Mesenchymal stem cell (in vitro differentiated cells and primary cell): Measurements from ENCODE around the gene DMGDH.

Experiments
- DNase-seq: peaks from one replicate; pipeline ENCODE4 v3.0.0-alpha.2; 2013
- H2AFZ ChIP-seq: one replicate; pipeline ENCODE4 v1.6.1; 2013; ENCODE audit warnings: low read depth, mild to moderate bottlenecking, control low read depth, inconsistent platforms, low read length, moderate library complexity
- H2AK5ac ChIP-seq: 2 replicates; pipeline ENCODE4 v1.6.1; 2013; ENCODE audit warnings: low read length, moderate library complexity, mild to moderate bottlenecking, inconsistent platforms; ENCODE audit not compliant: severe bottlenecking
- H2BK120ac ChIP-seq: one replicate; pipeline ENCODE4 v1.6.1; 2013; ENCODE audit warnings: low read depth, mild to moderate bottlenecking, inconsistent platforms, low read length, moderate library complexity
- H2BK12ac ChIP-seq, 2 experiments: one replicate each; pipeline ENCODE4 v1.6.1; 2013; ENCODE audit warnings: inconsistent platforms in 2 of 2, low read length in 2 of 2, mild to moderate bottlenecking in 2 of 2, moderate library complexity in 2 of 2, control low read depth in 1 of 2
- H2BK15ac ChIP-seq: one replicate; pipeline ENCODE4 v1.6.1; 2013; ENCODE audit warnings: mild to moderate bottlenecking, low read depth, inconsistent platforms; ENCODE audit not compliant: poor library complexity, severe bottlenecking
- H2BK5ac ChIP-seq: 2 replicates; pipeline ENCODE4 v1.6.1; 2013; ENCODE audit warnings: low read depth, mild to moderate bottlenecking, low read length, control low read depth, inconsistent platforms; ENCODE audit not compliant: poor library complexity, severe bottlenecking
- H3K14ac ChIP-seq, 2 experiments: one replicate each; pipeline ENCODE4 v1.6.1; 2013; ENCODE audit warnings: inconsistent platforms in 2 of 2, low read length in 2 of 2, control low read depth in 1 of 2, mild to moderate bottlenecking in 1 of 2, moderate library complexity in 1 of 2
- H3K18ac ChIP-seq, 2 experiments: one replicate each; pipeline ENCODE4 v1.6.1; 2013; ENCODE audit warnings: inconsistent platforms in 2 of 2, low read length in 2 of 2, control low read depth in 1 of 2, low read depth in 1 of 2, mild to moderate bottlenecking in 1 of 2
- H3K23ac ChIP-seq, 2 experiments: one replicate each; pipeline ENCODE4 v1.6.1; 2013; ENCODE audit warnings: inconsistent platforms in 2 of 2, low read length in 2 of 2, mild to moderate bottlenecking in 2 of 2, moderate library complexity in 2 of 2, control low read depth in 1 of 2
- H3K27ac ChIP-seq: 2 replicates; pipeline ENCODE4 v1.5.1; 2013; ENCODE audit warnings: mild to moderate bottlenecking, moderate library complexity, low read length, control low read depth, inconsistent platforms; ENCODE audit not compliant: poor library complexity, severe bottlenecking
- H3K27me3 ChIP-seq, 2 experiments: 2 replicates each; pipeline versions ENCODE4 v1.6.1 to v1.7.0; 2013; ENCODE audit warnings: low read length in 2 of 2, mild to moderate bottlenecking in 2 of 2, moderate library complexity in 2 of 2, control low read depth in 1 of 2, inconsistent platforms in 1 of 2; ENCODE audit not compliant: control insufficient read depth in 1 of 2, insufficient read depth in 1 of 2
- H3K36me3 ChIP-seq, 2 experiments: 2 replicates each; pipeline versions ENCODE4 v1.6.1 to v1.7.0; 2013; ENCODE audit warnings: low read length in 2 of 2, control low read depth in 1 of 2, inconsistent platforms in 1 of 2, low read depth in 1 of 2, mild to moderate bottlenecking in 1 of 2; ENCODE audit not compliant: insufficient read depth in 2 of 2, control insufficient read depth in 1 of 2
- H3K4ac ChIP-seq, 2 experiments: one replicate each; pipeline ENCODE4 v1.6.1; 2013; ENCODE audit warnings: inconsistent platforms in 2 of 2, low read length in 2 of 2, mild to moderate bottlenecking in 2 of 2, moderate library complexity in 2 of 2, control low read depth in 1 of 2, low read depth in 1 of 2
- H3K4me1 ChIP-seq: 2 replicates; pipeline ENCODE4 v1.6.1; 2013; ENCODE audit warnings: low read depth, low read length, control low read depth; ENCODE audit not compliant: control insufficient read depth, insufficient read depth
- H3K4me2 ChIP-seq: 2 replicates; pipeline ENCODE4 v1.6.1; 2013; ENCODE audit warnings: low read length, mild to moderate bottlenecking, inconsistent platforms; ENCODE audit not compliant: poor library complexity, severe bottlenecking
- H3K4me3 ChIP-seq, 2 experiments: 2 replicates each; pipeline versions ENCODE4 v1.5.1 to v1.7.0; 2013; ENCODE audit warnings: low read length in 2 of 2, mild to moderate bottlenecking in 2 of 2, control low read depth in 1 of 2, low read depth in 1 of 2; ENCODE audit not compliant: insufficient read depth in 1 of 2
- H3K79me1 ChIP-seq: replicated peaks from 2 replicates; pipeline ENCODE4 v1.6.1; 2013; ENCODE audit warnings: mild to moderate bottlenecking, control low read depth, low read length, inconsistent platforms; ENCODE audit not compliant: poor library complexity, severe bottlenecking
- H3K9ac ChIP-seq: 2 replicates; pipeline ENCODE4 v1.7.0; 2013; ENCODE audit warnings: mild to moderate bottlenecking, low read length, moderate library complexity
- H3K9me3 ChIP-seq: 2 replicates; pipeline ENCODE4 v1.7.0; 2013; ENCODE audit warnings: mild to moderate bottlenecking, low read length; ENCODE audit not compliant: control insufficient read depth
- H4K8ac ChIP-seq: one replicate; pipeline ENCODE4 v1.6.1; 2013; ENCODE audit warnings: inconsistent platforms, mild to moderate bottlenecking, low read length, moderate library complexity
- H4K91ac ChIP-seq: one replicate; pipeline ENCODE4 v1.6.1; 2013; ENCODE audit warnings: mild to moderate bottlenecking, low read length, inconsistent platforms
- WGBS: methylation state at CpG from one replicate; pipeline ENCODE4 v1.1.7; 2013; ENCODE audit warnings: mixed read lengths; 5-methylcytosine and 5-hydroxymethylcytosine counted together

DMGDH gene

DNA sequence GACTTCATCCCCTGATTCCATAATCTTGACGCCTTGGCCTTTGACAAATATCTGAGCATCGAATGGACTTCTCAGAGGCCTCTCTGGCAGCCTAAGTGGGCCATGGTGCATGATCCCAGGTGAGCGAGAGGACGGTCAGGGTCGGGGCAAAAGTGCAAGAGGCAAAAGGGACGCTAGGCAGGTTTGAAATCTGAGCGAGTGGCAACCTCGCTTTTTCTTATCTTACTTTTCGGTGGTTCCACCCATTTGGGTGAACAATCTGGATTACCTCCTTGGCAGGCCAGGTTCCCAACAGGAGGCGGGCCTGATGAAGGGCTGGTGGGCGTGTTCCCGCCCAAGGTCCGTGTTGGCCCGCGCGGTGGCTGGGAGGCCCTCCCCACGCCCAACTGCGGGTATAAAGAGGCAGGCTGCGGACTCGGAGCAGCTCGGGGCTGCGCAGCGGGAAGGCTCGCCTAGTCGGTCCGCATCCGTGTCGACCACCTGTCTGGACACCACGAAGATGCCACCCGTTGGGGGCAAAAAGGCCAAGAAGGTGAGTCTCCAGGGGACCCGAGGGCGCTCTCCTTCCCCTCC lies 42.0 kb upstream of the DMGDH start, which contains the start of gene BHMT:
TSS of gene BHMT (plus strand) at position 423 of the 573 bp plus-strand sequence. CDS start at position 500, 77 bp downstream.
- no peak for DNase-seq
- no peak within 1 kb of the TSS for H4K8ac ChIP-seq
- H3K36me3 ChIP-seq, result no peaks in the 10 kb centered on the region
- no peak within 1 kb of the TSS for H3K9ac ChIP-seq
- H4K91ac ChIP-seq, result peak within 1 kb of the TSS; percentile 7
- peak within 1 kb of the TSS in 1 of 2 experiments; percentile 62 for H3K14ac ChIP-seq
- peak within 1 kb of the TSS; percentile 43 for H2AFZ ChIP-seq
- peak within 1 kb of the TSS; percentile 30 for H2BK15ac ChIP-seq
- H3K4me1 ChIP-seq, result peaks cover 9% of the 10 kb centered on the region
- H3K4me2 ChIP-seq, result no peak within 1 kb of the TSS
- H3K4ac ChIP-seq, result no peak within 1 kb of the TSS
- H2BK5ac ChIP-seq, result no peak within 1 kb of the TSS
- peak within 1 kb of the TSS in 1 of 2 experiments; percentile 47 for H3K4me3 ChIP-seq
- no peak within 1 kb of the TSS for H3K23ac ChIP-seq
- H3K27me3 ChIP-seq, result peaks cover 36 to 50% of the 10 kb centered on the region in 2 experiments
- H3K18ac ChIP-seq, result no peak within 1 kb of the TSS
- no peak within 1 kb of the TSS for H3K27ac ChIP-seq
- no peaks in the 10 kb centered on the region for H3K9me3 ChIP-seq
- no peak within 1 kb of the TSS for H2AK5ac ChIP-seq
- H3K79me1 ChIP-seq, result no peaks in the 10 kb centered on the region
- no peak within 1 kb of the TSS for H2BK120ac ChIP-seq
- no peak within 1 kb of the TSS for H2BK12ac ChIP-seq
- 21% methylated on average over 28 of the region's 32 CpGs for WGBS

DNA sequence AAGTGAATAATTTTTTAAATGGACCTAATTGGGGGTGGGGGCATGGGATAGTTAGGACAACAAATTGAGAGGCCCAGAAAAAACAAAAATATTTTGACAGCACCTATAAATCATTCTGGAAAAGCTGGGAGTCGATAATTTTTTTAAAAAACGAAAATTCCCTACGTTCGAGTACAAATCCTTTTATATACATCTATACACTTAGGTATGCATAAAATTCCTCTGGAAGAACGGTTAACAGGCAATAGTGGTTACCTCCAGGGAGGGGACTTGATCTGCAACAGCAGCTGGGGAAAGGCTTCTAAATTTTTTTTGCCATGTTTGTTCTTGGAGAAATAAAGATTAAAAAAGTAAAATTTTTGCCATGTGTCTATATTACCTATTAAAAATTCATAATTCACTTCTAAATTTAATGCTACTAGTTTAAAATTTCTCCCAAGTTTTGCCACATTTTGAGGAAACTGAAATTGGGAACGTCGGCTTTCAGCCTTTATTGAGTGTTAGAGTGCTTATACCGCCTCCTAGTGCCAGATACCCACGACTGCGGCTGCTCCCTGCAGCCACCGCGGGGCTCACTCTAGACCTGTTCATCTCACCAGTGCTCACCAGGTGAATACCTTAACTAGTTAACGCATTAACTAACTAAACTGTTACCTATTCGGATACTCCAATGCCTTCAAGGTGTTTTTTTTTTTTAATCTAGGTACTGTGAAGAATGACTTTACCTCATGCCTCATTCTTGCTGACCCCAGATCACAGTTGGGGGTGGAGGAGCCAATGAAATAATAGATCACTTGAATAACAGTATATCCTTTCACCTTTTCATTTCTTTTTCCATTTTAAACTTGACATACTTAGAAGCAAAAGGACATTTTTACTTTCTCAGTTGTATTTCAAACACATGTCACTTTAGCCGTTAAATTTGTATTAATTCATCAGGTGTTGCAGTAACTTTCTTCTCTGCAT lies 40.3 kb upstream of the DMGDH start:
- Histone ChIP-seq H3K4ac (no peak overlapping the region), H3K9me3 (no peaks in the 10 kb centered on the region), H3K23ac (no peak overlapping the region), H3K36me3 (no peaks in the 10 kb centered on the region), H2AK5ac (no peak overlapping the region), H4K8ac (no peak overlapping the region), H2BK12ac (no peak overlapping the region), H2BK5ac (no peak overlapping the region), H2BK15ac (no peak overlapping the region), H3K27ac (no peak overlapping the region), H3K9ac (no peak overlapping the region), H2AFZ (no peak overlapping the region), H3K79me1 (no peaks in the 10 kb centered on the region), H3K4me2 (no peak overlapping the region), H3K4me1 (peaks cover 9% of the 10 kb centered on the region), H4K91ac (no peak overlapping the region), H3K27me3 (peaks cover 36 to 52% of the 10 kb centered on the region in 2 experiments), H3K4me3 (no peak overlapping the region), H2BK120ac (no peak overlapping the region), H3K18ac (no peak overlapping the region), H3K14ac (no peak overlapping the region)
- WGBS, result 39% methylated on average over 9 of the region's 15 CpGs
- no peak for DNase-seq

DNA sequence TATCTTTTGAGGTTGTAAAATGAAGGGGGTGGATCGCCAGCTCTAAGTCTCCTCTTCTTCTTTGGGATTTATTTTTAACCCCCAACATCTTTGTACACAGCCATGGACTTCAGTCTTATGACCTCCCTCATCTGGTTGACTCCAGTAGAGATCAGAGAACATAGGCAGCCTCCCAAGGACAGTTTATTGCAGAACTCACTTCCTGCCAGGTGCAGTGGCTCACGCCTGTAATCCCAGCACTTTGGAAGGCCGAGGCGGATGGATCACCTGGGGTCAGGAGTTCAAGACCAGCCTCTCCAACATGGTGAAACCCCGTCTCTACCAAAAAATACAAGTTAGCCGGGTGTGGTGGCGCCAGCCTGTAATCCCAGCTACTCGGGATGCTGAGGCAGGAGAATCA lies 39.3 kb upstream of the DMGDH start:
- H3K36me3 ChIP-seq, result no peaks in the 10 kb centered on the region
- no peak overlapping the region for H2BK15ac ChIP-seq
- no peak overlapping the region for H3K27ac ChIP-seq
- no peak for DNase-seq
- H3K9me3 ChIP-seq, result no peaks in the 10 kb centered on the region
- peaks cover 33 to 47% of the 10 kb centered on the region in 2 experiments for H3K27me3 ChIP-seq
- H2BK5ac ChIP-seq, result no peak overlapping the region
- no peak overlapping the region for H3K4ac ChIP-seq
- H2BK120ac ChIP-seq, result no peak overlapping the region
- WGBS, result 91% methylated on average over 8 of the region's 8 CpGs
- no peak overlapping the region for H2AK5ac ChIP-seq
- H4K91ac ChIP-seq, result no peak overlapping the region
- H3K4me2 ChIP-seq, result no peak overlapping the region
- no peak overlapping the region for H3K23ac ChIP-seq
- no peak overlapping the region for H3K9ac ChIP-seq
- no peaks in the 10 kb centered on the region for H3K79me1 ChIP-seq
- H3K18ac ChIP-seq, result no peak overlapping the region
- H2AFZ ChIP-seq, result no peak overlapping the region
- H2BK12ac ChIP-seq, result no peak overlapping the region
- no peak overlapping the region for H4K8ac ChIP-seq
- peaks cover 9% of the 10 kb centered on the region for H3K4me1 ChIP-seq
- H3K14ac ChIP-seq, result no peak overlapping the region
- H3K4me3 ChIP-seq, result no peak overlapping the region

DNA sequence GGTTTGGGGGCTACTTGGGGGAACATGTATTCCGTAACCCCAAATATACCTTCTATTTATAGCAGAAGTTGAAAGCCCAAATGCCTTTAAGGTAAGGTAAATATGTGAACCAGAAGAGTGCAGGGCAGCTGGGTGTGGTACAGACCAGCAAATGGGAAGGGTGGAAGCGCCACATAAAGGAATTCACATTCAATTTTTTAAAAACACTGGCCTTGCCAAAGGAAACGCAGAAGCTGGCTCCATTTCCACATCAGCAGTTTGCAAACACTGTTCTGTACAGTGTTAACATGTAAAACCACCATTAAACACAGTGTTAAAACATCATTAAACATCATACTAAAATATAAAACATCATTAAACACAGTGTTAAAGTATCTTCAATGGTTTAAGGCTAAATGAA lies 38.6 kb upstream of the DMGDH start:
- Histone ChIP-seq H3K27me3 (peaks cover 30 to 44% of the 10 kb centered on the region in 2 experiments), H4K8ac (no peak overlapping the region), H2AK5ac (no peak overlapping the region), H3K4me2 (no peak overlapping the region), H3K9me3 (no peaks in the 10 kb centered on the region), H2AFZ (no peak overlapping the region), H2BK12ac (no peak overlapping the region), H3K14ac (no peak overlapping the region), H2BK15ac (no peak overlapping the region), H3K4me1 (peaks cover 9% of the 10 kb centered on the region), H3K23ac (no peak overlapping the region), H3K36me3 (no peaks in the 10 kb centered on the region), H3K4me3 (no peak overlapping the region), H3K27ac (no peak overlapping the region), H2BK5ac (no peak overlapping the region), H3K9ac (no peak overlapping the region), H3K4ac (no peak overlapping the region), H3K18ac (no peak overlapping the region), H4K91ac (no peak overlapping the region), H3K79me1 (no peaks in the 10 kb centered on the region), H2BK120ac (no peak overlapping the region)
- DNase-seq, result no peak
- 95% methylated on average over 2 of the region's 3 CpGs for WGBS
